K562 (cell line): ENCODE measurements around the gene TMEM121B. TPM values are rescaled to one million over a fixed set of nuclear protein-coding genes. Genes with fewer than 3 reads are reported as not detected.

ENCODE experiments used
- ELF4 ChIP-seq: fragments of 450-650 bp; formaldehyde crosslinking; IDR thresholded peaks from 2 replicates; pipeline ENCODE4 v1.4.0; 2022; ENCODE audit warnings: missing genetic modification characterization
- KDM2B ChIP-seq: fragments of 250-450 bp; sonication (Bioruptor Pico); IDR thresholded peaks from 2 replicates; pipeline ENCODE4 v1.8.0; 2021; ENCODE audit warnings: mild to moderate bottlenecking, moderate library complexity
- RB1 ChIP-seq: fragments of 450-650 bp; IDR thresholded peaks from 2 replicates; pipeline ENCODE4 v1.6.1; 2017; ENCODE audit warnings: low read depth, mild to moderate bottlenecking
- RBM14 ChIP-seq: fragments of 200-400 bp; formaldehyde crosslinking; IDR thresholded peaks from 2 replicates; pipeline ENCODE4 v1.6.1; 2018; ENCODE audit warnings: low read depth, mild to moderate bottlenecking, low read length, moderate library complexity, borderline replicate concordance; ENCODE audit not compliant: insufficient read depth
- ZNF431 ChIP-seq: sonication (generic); formaldehyde crosslinking; IDR thresholded peaks from 2 replicates; pipeline ENCODE4 v1.8.0; 2022; ENCODE audit warnings: mild to moderate bottlenecking, missing genetic modification reagents
- ZNF444 ChIP-seq: fragments of 250-450 bp; sonication (Bioruptor Pico); IDR thresholded peaks from 2 replicates; pipeline ENCODE4 v1.4.0; 2020; ENCODE audit warnings: mild to moderate bottlenecking, moderate library complexity
- polyA plus RNA-seq, 8 experiments: library from polyadenylated mRNA; depleted of rRNA in 4 of 8; stranded (reverse) in 5 of 8; unstranded in 3 of 8; fragments of >200 nt; fragmentation: Nextera tagmentation in 2 of 8; fragmentation: Illumina TruSeq in 1 of 8; extraction: Ambion mirVana in 2 of 8; extraction: Trizol in 1 of 8; gene quantifications; 2 replicates each; pipeline versions ENCODE4 v1.2.1 to v1.2.3, GENCODE V29; 2011 to 2014; ENCODE audit warnings: inconsistent platforms in 1 of 8, missing spikeins in 1 of 8
- total RNA-seq, 7 experiments: library from RNA; depleted of rRNA in 6 of 7; stranded (reverse); fragments of >200 nt in 6 of 7; fragmentation: Illumina TruSeq in 2 of 7; extraction: Trizol in 2 of 7; gene quantifications; 2 replicates each; pipeline versions ENCODE4 v1.2.1 to v1.2.3, GENCODE V29; 2011 to 2021; ENCODE audit warnings: low replicate concordance in 1 of 7
- TF ChIP-seq, protein P1 (sequence below), 2 experiments: fragments of 450-650 bp in 1 of 2; sonication (generic) in 1 of 2; formaldehyde crosslinking in 1 of 2; IDR thresholded peaks; 2 replicates each; pipeline versions ENCODE4 v1.7.1 to v1.9.0; 2016 to 2022; ENCODE audit warnings: inconsistent platforms in 1 of 2, mild to moderate bottlenecking in 1 of 2, missing genetic modification reagents in 1 of 2
- TF ChIP-seq, protein P2 (sequence below): fragments of 450-650 bp; formaldehyde crosslinking; IDR thresholded peaks from 2 replicates; pipeline ENCODE4 v1.4.0; 2020; ENCODE audit warnings: mild to moderate bottlenecking, moderate library complexity

The TMEM121B gene
- total and polyA plus RNA-seq, 9 of the 15 experiments (the other 6 are each of a cell fraction or from before 2014, with no cell fraction given), result 0.03 to 0.07 (median 0.03) TPM; not detected in 6

DNA sequence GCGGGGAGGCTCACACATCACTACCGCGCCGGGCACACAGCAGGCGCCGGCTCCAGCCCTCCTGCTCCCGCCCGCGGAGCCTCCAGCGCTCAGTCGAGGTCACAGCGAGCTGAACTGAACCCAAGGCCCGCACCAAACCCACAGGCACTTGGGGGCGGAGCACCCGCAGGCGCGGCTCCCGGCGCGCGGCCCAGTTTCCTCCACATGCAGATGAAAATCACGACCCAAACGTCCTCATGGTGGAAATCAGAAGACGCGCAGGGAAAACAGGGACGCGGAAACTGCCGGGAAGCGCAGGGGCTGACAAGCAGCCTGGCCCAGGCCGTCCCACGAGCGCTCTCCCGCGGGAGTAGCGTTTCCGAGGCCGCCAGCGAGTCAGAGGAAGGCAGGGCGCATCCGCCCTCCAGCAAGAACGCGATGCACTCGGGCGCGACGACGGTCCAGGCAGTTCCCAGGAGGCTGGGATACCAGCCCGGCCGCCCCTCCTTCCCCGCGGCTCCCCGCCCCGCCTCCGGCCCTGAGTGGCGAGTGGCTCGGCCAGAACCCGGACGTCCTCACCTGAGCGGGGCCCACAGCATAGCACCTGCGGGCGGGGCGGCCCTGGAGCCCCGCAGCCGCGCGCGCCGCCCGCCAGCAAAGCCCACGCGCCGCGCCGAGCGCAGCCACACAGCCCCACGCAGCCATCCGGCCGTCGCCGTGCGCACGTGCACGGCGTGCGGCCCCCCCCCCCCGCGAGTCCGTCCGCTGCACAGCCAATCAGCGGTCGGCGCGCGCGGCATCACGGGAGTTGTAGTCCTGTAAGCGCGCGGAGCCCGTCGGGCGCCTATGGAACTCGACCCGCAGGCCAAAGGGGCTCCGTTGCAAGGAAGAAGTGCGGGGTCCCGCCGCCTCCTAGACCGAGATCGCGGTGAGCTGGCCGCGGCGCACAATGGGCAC is 37.7 kb upstream of the TMEM121B start, which contains the start of gene HDHD5 (continued):
- TF ChIP-seq, protein P1, sequence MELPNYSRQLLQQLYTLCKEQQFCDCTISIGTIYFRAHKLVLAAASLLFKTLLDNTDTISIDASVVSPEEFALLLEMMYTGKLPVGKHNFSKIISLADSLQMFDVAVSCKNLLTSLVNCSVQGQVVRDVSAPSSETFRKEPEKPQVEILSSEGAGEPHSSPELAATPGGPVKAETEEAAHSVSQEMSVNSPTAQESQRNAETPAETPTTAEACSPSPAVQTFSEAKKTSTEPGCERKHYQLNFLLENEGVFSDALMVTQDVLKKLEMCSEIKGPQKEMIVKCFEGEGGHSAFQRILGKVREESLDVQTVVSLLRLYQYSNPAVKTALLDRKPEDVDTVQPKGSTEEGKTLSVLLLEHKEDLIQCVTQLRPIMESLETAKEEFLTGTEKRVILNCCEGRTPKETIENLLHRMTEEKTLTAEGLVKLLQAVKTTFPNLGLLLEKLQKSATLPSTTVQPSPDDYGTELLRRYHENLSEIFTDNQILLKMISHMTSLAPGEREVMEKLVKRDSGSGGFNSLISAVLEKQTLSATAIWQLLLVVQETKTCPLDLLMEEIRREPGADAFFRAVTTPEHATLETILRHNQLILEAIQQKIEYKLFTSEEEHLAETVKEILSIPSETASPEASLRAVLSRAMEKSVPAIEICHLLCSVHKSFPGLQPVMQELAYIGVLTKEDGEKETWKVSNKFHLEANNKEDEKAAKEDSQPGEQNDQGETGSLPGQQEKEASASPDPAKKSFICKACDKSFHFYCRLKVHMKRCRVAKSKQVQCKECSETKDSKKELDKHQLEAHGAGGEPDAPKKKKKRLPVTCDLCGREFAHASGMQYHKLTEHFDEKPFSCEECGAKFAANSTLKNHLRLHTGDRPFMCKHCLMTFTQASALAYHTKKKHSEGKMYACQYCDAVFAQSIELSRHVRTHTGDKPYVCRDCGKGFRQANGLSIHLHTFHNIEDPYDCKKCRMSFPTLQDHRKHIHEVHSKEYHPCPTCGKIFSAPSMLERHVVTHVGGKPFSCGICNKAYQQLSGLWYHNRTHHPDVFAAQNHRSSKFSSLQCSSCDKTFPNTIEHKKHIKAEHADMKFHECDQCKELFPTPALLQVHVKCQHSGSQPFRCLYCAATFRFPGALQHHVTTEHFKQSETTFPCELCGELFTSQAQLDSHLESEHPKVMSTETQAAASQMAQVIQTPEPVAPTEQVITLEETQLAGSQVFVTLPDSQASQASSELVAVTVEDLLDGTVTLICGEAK (IDR thresholded peaks at IDR 0.05), result no peak
- TF ChIP-seq, protein P1 (CRISPR knock-in tag; IDR thresholded peaks at IDR 0.05), result no peak
- TF ChIP-seq ZNF431 (0 out of 2 replicates have a peak, but pooled peaks have one; percentile 20), KDM2B (CRISPR knock-in tag) (peak; percentile 53; the same call in 1 of the 2 replicates), RBM14 (0 out of 2 replicates have a peak, but pooled peaks have one; percentile 6), RB1 (peak; percentile 72), ELF4 (CRISPR knock-in tag) (no peak), ZNF444 (CRISPR knock-in tag) (no peak)
- TF ChIP-seq, protein P2, sequence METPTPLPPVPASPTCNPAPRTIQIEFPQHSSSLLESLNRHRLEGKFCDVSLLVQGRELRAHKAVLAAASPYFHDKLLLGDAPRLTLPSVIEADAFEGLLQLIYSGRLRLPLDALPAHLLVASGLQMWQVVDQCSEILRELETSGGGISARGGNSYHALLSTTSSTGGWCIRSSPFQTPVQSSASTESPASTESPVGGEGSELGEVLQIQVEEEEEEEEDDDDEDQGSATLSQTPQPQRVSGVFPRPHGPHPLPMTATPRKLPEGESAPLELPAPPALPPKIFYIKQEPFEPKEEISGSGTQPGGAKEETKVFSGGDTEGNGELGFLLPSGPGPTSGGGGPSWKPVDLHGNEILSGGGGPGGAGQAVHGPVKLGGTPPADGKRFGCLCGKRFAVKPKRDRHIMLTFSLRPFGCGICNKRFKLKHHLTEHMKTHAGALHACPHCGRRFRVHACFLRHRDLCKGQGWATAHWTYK (CRISPR knock-in tag), result no peak
